ENCODE results near the gene NELL1. TPM values are rescaled to one million over a fixed set of nuclear protein-coding genes. Genes with fewer than 3 reads are reported as not detected.

Gene NELL1
- total RNA-seq, 1 experiment from 2014 or later: 0.22 TPM

- H2BK12ac ChIP-seq (ENCODE audit: insufficient read length, low read depth, low read length): no peak overlapping the region
- no peak for TF ChIP-seq CTCF (conservative IDR thresholded peaks at IDR 0.05)
- no peak overlapping the region for H2AFZ ChIP-seq (ENCODE audit: low read length)
- H2BK20ac ChIP-seq (ENCODE audit: low read depth, low read length, poor library complexity, severe bottlenecking): no peak overlapping the region
- no peak overlapping the region for H3K56ac ChIP-seq (ENCODE audit: insufficient read length, low read depth, low read length)
- no peak overlapping the region for H4K91ac ChIP-seq (ENCODE audit: insufficient read length, low read depth, low read length)
- no peak overlapping the region for H2BK5ac ChIP-seq (ENCODE audit: insufficient read length, low read length)
- no peak overlapping the region for H4K8ac ChIP-seq (replicated peaks; ENCODE audit: insufficient read length, low read depth, low read length)
- Mint-ChIP-seq H3K27ac (no peak overlapping the region), H3K36me3 (ENCODE audit: insufficient read depth in 1 of 3, low read depth in 3 of 3) (no peaks in the 10 kb centered on the region), H3K4me1 (peaks cover 8 to 11% of the 10 kb centered on the region in 2 experiments), H3K27me3 (ENCODE audit: low read depth) (no peaks in the 10 kb centered on the region; the same call in 1 of the 2 replicates), H3K9me3 (no peaks in the 10 kb centered on the region), H3K4me3 (no peak overlapping the region)
- H4K20me1 ChIP-seq (ENCODE audit: control insufficient read depth, insufficient read depth, insufficient read length): no peaks in the 10 kb centered on the region
- no peaks in the 10 kb centered on the region for H3K4me1 ChIP-seq (ENCODE audit: insufficient read depth, low read length)
- H2AK5ac ChIP-seq (ENCODE audit: insufficient read length, low read length): no peak overlapping the region
- H4K5ac ChIP-seq (ENCODE audit: insufficient read length, low read depth, low read length): no peak overlapping the region
- H3K14ac ChIP-seq (ENCODE audit: insufficient read depth, low read length): no peak overlapping the region
- no peak overlapping the region for H3K18ac ChIP-seq (ENCODE audit: insufficient read length, low read depth, low read length)
- H3K9me3 ChIP-seq (ENCODE audit: control insufficient read depth, low read depth, low read length): no peaks in the 10 kb centered on the region
- no peak overlapping the region for H2BK120ac ChIP-seq (ENCODE audit: low read depth, low read length, poor library complexity, severe bottlenecking)
- DNase-seq: no peak
- no peaks in the 10 kb centered on the region for H3K79me1 ChIP-seq (ENCODE audit: insufficient read depth, low read depth, low read length, poor library complexity, severe bottlenecking)
- H3K23ac ChIP-seq (ENCODE audit: insufficient read length, low read depth, low read length): no peak overlapping the region
- no peak overlapping the region for H3K9ac ChIP-seq (ENCODE audit: extremely low read depth, insufficient read length, low read length)
- no peak overlapping the region for H2BK15ac ChIP-seq (ENCODE audit: low read depth, low read length)
- no peak overlapping the region for H3K27ac ChIP-seq (ENCODE audit: insufficient read length, low read depth, low read length)
- H3K79me2 ChIP-seq (ENCODE audit: insufficient read depth, low read length): no peaks in the 10 kb centered on the region
- H3K27me3 ChIP-seq (ENCODE audit: insufficient read depth, low read length): no peaks in the 10 kb centered on the region
- no peak overlapping the region for H3T11ph ChIP-seq (ENCODE audit: low read length)
- WGBS (ENCODE audit: extremely low coverage, insufficient read length, low lambda C conversion rate): no CpG with 5 or more reads among the region's 3 CpGs
- no peaks in the 10 kb centered on the region for H3K23me2 ChIP-seq (ENCODE audit: insufficient read length, low read depth, low read length, poor library complexity, severe bottlenecking)
- H3K4ac ChIP-seq (ENCODE audit: low read depth, low read length): no peak overlapping the region
- no peak overlapping the region for H3K4me2 ChIP-seq (ENCODE audit: insufficient read depth, insufficient read length, low read length)
These were observed 778.5 kb downstream of the NELL1 start for GRCh38 chr11:21447871-21448270.

Measured in H9 (cell line).